BE2C (cell line): ENCODE results near the gene PON3.

ENCODE experiments used
- DNase-seq: peaks from one replicate; pipeline ENCODE4 v3.0.0-alpha.2; 2020
- H3K27me3 ChIP-seq: fragments of 250-450 bp; sonication (Bioruptor Pico); 2 replicates; pipeline ENCODE4 v1.5.1; 2020; ENCODE audit warnings: mild to moderate bottlenecking
- H3K36me3 ChIP-seq: fragments of 250-450 bp; sonication (Bioruptor Pico); 2 replicates; pipeline ENCODE4 v1.5.1; 2020; ENCODE audit warnings: mild to moderate bottlenecking
- H3K4me1 ChIP-seq: fragments of 250-450 bp; sonication (Bioruptor Pico); 2 replicates; pipeline ENCODE4 v1.5.1; 2020
- H3K4me3 ChIP-seq: 2 replicates; pipeline ENCODE4 v1.5.1; 2011; ENCODE audit warnings: low read depth, low read length
- H3K9me3 ChIP-seq: fragments of 250-450 bp; sonication (Bioruptor Pico); 2 replicates; pipeline ENCODE4 v1.5.1; 2020
- TF ChIP-seq, protein P1 (sequence below): IDR thresholded peaks from 2 replicates; pipeline ENCODE4 v1.5.1; 2012; ENCODE audit warnings: mild to moderate bottlenecking, low read depth, low read length

Gene PON3

DNA sequence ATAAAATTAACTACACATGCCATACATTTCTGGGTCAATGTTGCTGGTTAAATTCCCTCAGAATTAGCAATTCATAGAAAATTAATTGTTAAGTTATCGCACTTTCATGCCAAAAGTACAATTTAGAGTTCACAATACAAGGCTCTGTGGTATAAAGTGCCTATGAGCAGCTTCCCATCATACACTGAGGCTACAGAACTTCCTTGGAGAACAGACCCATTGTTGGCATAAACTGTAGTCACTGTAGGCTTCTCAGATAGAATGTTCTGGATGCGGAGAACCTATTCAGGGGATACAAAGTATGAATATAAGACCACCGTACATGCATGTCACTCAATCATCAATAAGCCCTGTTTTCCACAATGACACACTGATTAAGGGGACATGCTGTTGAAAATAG, 9.0 kb upstream of the PON3 start:
- peaks cover 4% of the 10 kb centered on the region; the same call in 1 of the 2 replicates for H3K27me3 ChIP-seq
- H3K4me3 ChIP-seq: no peak overlapping the region
- no peaks in the 10 kb centered on the region for H3K9me3 ChIP-seq
- no peaks in the 10 kb centered on the region for H3K4me1 ChIP-seq
- DNase-seq: no peak
- H3K36me3 ChIP-seq: no peaks in the 10 kb centered on the region
- TF ChIP-seq, protein P1, sequence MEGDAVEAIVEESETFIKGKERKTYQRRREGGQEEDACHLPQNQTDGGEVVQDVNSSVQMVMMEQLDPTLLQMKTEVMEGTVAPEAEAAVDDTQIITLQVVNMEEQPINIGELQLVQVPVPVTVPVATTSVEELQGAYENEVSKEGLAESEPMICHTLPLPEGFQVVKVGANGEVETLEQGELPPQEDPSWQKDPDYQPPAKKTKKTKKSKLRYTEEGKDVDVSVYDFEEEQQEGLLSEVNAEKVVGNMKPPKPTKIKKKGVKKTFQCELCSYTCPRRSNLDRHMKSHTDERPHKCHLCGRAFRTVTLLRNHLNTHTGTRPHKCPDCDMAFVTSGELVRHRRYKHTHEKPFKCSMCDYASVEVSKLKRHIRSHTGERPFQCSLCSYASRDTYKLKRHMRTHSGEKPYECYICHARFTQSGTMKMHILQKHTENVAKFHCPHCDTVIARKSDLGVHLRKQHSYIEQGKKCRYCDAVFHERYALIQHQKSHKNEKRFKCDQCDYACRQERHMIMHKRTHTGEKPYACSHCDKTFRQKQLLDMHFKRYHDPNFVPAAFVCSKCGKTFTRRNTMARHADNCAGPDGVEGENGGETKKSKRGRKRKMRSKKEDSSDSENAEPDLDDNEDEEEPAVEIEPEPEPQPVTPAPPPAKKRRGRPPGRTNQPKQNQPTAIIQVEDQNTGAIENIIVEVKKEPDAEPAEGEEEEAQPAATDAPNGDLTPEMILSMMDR: no peak

DNA sequence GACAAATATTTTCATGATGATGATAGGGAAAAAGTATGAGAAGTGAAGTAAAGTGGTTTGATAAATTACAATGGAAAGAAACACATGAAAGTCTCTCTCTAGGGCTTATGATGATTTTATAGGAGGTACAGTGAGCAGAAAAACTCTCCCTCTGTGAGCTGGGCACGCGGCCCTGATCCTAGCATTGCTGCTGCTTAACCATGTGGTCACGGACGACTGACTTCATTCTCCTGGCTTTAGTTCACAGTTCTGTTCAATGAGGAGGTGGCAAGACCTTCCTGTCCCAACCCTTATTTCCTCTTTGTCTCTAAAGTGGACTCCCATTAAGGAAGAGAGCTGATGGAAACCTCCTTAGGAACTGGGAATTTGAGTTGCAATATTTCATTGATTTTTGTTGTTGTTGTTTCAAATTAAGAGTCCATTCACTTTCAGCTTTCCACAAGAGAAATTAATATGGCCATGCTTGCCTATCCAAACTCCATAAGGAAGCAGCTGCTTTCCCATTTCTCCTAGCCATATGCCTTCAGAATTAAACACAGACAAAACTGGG, 8.2 kb upstream of the PON3 start:
- Histone ChIP-seq H3K9me3 (no peaks in the 10 kb centered on the region), H3K36me3 (no peaks in the 10 kb centered on the region), H3K27me3 (peaks cover 4% of the 10 kb centered on the region; the same call in 1 of the 2 replicates), H3K4me1 (no peaks in the 10 kb centered on the region), H3K4me3 (no peak overlapping the region)
- no peak for DNase-seq
- TF ChIP-seq, protein P1: no peak

DNA sequence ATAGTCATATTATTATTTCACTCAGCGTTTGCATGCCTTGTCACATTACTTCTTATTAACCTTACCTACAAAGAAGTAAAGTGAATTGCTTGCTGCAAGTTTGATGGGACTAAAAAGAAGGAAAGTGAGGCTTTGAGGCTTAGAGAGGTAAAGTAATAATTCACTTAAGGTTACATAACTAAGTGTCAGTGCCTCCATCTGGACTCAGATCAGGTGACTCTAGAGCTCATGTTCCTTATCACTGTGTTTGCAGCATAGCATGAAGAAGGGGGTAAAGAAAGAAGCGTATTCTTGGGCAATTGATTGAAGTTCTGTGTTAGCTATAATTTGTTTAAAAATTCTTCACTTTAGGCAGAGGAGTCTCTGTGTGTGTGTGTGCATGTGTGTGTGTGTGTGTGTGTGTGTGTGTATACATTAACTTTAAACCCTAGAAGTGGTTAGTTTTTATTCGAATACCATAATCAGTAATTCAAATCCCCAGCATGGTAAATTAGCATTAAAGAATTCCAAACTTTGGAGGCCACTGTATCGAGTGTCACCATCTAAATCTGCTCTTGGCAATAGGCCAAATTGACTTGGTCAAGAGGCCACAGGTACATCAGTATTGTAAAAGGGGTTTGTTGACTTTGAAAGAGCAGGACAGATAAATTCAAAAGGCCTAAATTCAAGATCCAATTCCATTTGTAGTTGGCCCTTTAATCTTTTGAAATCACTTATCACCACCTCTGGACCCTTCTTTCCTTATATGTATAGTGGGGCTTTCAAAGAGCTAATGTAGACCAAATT, 2.2 kb upstream of the PON3 start:
- TF ChIP-seq, protein P1: no peak
- H3K9me3 ChIP-seq: no peaks in the 10 kb centered on the region
- DNase-seq: no peak
- peaks cover 4% of the 10 kb centered on the region; the same call in 1 of the 2 replicates for H3K27me3 ChIP-seq
- no peaks in the 10 kb centered on the region for H3K36me3 ChIP-seq
- no peak overlapping the region for H3K4me3 ChIP-seq
- H3K4me1 ChIP-seq: no peaks in the 10 kb centered on the region

DNA sequence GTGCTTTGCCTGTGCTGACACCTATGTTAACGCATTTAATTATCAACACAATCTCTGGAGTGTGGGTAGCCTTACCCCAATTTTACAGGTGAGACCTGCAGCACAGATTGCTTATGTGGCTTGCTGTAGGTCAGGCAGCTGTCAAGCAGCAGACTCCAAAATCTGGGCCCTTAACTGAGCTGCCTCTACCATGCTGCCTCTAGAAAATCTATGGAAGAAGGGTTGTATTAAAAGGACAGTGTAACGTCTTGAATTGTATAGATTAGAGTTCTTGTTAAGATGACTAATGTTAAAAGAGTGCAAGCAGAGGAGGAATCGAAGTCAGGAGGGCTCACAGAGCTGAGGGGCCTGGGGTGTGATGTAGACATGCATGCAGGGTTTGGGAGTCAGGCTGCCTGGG, 1.2 kb upstream of the PON3 start:
- Histone ChIP-seq H3K4me1 (no peaks in the 10 kb centered on the region), H3K9me3 (no peaks in the 10 kb centered on the region), H3K27me3 (peaks cover 4% of the 10 kb centered on the region; the same call in 1 of the 2 replicates), H3K4me3 (no peak overlapping the region), H3K36me3 (no peaks in the 10 kb centered on the region)
- TF ChIP-seq, protein P1: no peak
- no peak for DNase-seq

DNA sequence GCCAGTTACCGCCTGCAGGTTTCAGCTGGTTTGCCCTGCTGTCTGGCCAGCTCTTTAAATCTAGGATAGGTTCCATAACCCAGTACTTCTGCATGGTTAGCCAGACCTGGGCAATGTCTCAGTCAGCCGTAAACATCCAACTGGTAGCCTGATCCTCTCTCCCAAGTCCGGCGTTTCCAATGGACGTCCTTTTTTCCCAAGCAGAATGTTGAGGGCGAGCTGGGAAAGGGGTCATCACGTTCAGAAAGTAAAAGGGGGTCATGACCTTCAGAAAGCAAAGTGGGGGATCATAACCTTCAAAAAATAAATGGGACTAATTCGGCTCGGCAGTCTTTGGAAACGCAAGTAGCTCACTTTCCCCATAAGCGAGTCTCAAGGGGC, 430 bp downstream of the PON3 start:
- no peak overlapping the region for H3K4me3 ChIP-seq

More for the DNA sequence above, 430 bp downstream of the PON3 start:
- TF ChIP-seq, protein P1: no peak
- H3K36me3 ChIP-seq: no peaks in the 10 kb centered on the region
- no peaks in the 10 kb centered on the region for H3K9me3 ChIP-seq
- no peaks in the 10 kb centered on the region; the same call in 1 of the 2 replicates for H3K27me3 ChIP-seq
- DNase-seq: no peak
- no peaks in the 10 kb centered on the region for H3K4me1 ChIP-seq
